SK-N-SH treated with all-trans-retinoic acid at 6 μM for 48 hours (cell line): ENCODE data around the gene AOPEP.

ENCODE experiments used
- ATAC-seq: fragments of 200-7000 bp; cut with Tn5 transposase; 3 replicates; pipeline ENCODE4 v1.9.1; 2020; ENCODE audit warnings: mild to moderate bottlenecking, moderate library complexity
- ARNTL ChIP-seq: fragments of 450-650 bp; formaldehyde crosslinking; IDR thresholded peaks from 2 replicates; pipeline ENCODE4 v1.5.0; 2020; ENCODE audit warnings: low read depth, mild to moderate bottlenecking, moderate library complexity, borderline replicate concordance
- BACH2 ChIP-seq: fragments of 250-450 bp; sonication (Bioruptor Pico); IDR thresholded peaks from 2 replicates; pipeline ENCODE4 v1.9.0; 2021; ENCODE audit warnings: mild to moderate bottlenecking, borderline replicate concordance
- CSDC2 ChIP-seq: fragments of 250-450 bp; sonication (Bioruptor Pico); IDR thresholded peaks from 2 replicates; pipeline ENCODE4 v1.5.0; 2020; ENCODE audit warnings: mild to moderate bottlenecking, moderate library complexity
- ISL1 ChIP-seq: fragments of 250-450 bp; sonication (Bioruptor Pico); IDR thresholded peaks from 2 replicates; pipeline ENCODE4 v2.1.2; 2022; ENCODE audit warnings: mild to moderate bottlenecking, moderate library complexity
- OSR1 ChIP-seq: fragments of 250-450 bp; sonication (Bioruptor Pico); IDR thresholded peaks from 2 replicates; pipeline ENCODE4 v1.8.0; 2022; ENCODE audit warnings: moderate library complexity, mild to moderate bottlenecking, inconsistent platforms
- PATZ1 ChIP-seq: fragments of 250-450 bp; sonication (Bioruptor Pico); IDR thresholded peaks from 2 replicates; pipeline ENCODE4 v1.8.0; 2020; ENCODE audit warnings: mild to moderate bottlenecking, moderate library complexity, borderline replicate concordance
- RARB ChIP-seq: fragments of 250-450 bp; sonication (Bioruptor Pico); IDR thresholded peaks from 2 replicates; pipeline ENCODE4 v1.8.0; 2021; ENCODE audit warnings: mild to moderate bottlenecking, moderate library complexity
- SNAI2 ChIP-seq: fragments of 250-450 bp; sonication (Bioruptor Pico); IDR thresholded peaks from 2 replicates; pipeline ENCODE4 v1.5.0; 2020; ENCODE audit warnings: mild to moderate bottlenecking, moderate library complexity
- TCF4 ChIP-seq: fragments of 250-450 bp; sonication (Bioruptor Pico); IDR thresholded peaks from 2 replicates; pipeline ENCODE4 v1.8.0; 2021; ENCODE audit warnings: mild to moderate bottlenecking, moderate library complexity, borderline replicate concordance
- TOX ChIP-seq: fragments of 250-450 bp; sonication (Bioruptor Pico); IDR thresholded peaks from 2 replicates; pipeline ENCODE4 v1.8.0; 2021; ENCODE audit warnings: mild to moderate bottlenecking, moderate library complexity, borderline replicate concordance
- ZC3H10 ChIP-seq: fragments of 250-450 bp; sonication (Bioruptor Pico); IDR thresholded peaks from 2 replicates; pipeline ENCODE4 v1.5.1; 2021; ENCODE audit warnings: mild to moderate bottlenecking, moderate library complexity
- ZFP3 ChIP-seq: fragments of 250-450 bp; sonication (Bioruptor Pico); IDR thresholded peaks from 2 replicates; pipeline ENCODE4 v1.5.0; 2020; ENCODE audit warnings: mild to moderate bottlenecking, moderate library complexity
- ZFP30 ChIP-seq: fragments of 450-650 bp; formaldehyde crosslinking; IDR thresholded peaks from 2 replicates; pipeline ENCODE4 v1.5.0; 2022; ENCODE audit warnings: mild to moderate bottlenecking, moderate library complexity
- ZNF565 ChIP-seq: fragments of 450-650 bp; formaldehyde crosslinking; conservative IDR thresholded peaks from 2 replicates; pipeline ENCODE4 v1.5.0; 2020; ENCODE audit warnings: low read depth, mild to moderate bottlenecking, moderate library complexity
- ZNF70 ChIP-seq: fragments of 450-650 bp; formaldehyde crosslinking; IDR thresholded peaks from 2 replicates; pipeline ENCODE4 v1.5.0; 2020; ENCODE audit warnings: mild to moderate bottlenecking, moderate library complexity
- ZNF8 ChIP-seq: fragments of 450-650 bp; formaldehyde crosslinking; IDR thresholded peaks from 2 replicates; pipeline ENCODE4 v1.5.0; 2020; ENCODE audit warnings: mild to moderate bottlenecking, moderate library complexity
- TF ChIP-seq, protein P1 (sequence below): fragments of 250-450 bp; sonication (Bioruptor Pico); IDR thresholded peaks from 2 replicates; pipeline ENCODE4 v1.5.1; 2020; ENCODE audit warnings: low read depth, mild to moderate bottlenecking, moderate library complexity
- TF ChIP-seq, protein P2 (sequence below): fragments of 250-450 bp; sonication (Bioruptor Pico); IDR thresholded peaks from 2 replicates; pipeline ENCODE4 v1.5.1; 2021; ENCODE audit warnings: mild to moderate bottlenecking, moderate library complexity
- TF ChIP-seq, protein P3 (sequence below): fragments of 250-450 bp; sonication (Bioruptor Pico); IDR thresholded peaks from 2 replicates; pipeline ENCODE4 v1.5.0; 2020; ENCODE audit warnings: mild to moderate bottlenecking, moderate library complexity

Gene AOPEP

GRCh38 chr9:94997727-94998126, 271.2 kb downstream of the AOPEP start (continued):
- TF ChIP-seq, protein P1, sequence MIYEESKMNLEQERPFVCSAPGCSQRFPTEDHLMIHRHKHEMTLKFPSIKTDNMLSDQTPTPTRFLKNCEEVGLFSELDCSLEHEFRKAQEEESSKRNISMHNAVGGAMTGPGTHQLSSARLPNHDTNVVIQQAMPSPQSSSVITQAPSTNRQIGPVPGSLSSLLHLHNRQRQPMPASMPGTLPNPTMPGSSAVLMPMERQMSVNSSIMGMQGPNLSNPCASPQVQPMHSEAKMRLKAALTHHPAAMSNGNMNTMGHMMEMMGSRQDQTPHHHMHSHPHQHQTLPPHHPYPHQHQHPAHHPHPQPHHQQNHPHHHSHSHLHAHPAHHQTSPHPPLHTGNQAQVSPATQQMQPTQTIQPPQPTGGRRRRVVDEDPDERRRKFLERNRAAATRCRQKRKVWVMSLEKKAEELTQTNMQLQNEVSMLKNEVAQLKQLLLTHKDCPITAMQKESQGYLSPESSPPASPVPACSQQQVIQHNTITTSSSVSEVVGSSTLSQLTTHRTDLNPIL = no peak
- no peak for TF ChIP-seq TOX
- no peak for TF ChIP-seq TCF4
- no peak for TF ChIP-seq ZFP3 (CRISPR knock-in tag)
- TF ChIP-seq ARNTL (CRISPR knock-in tag) = no peak
- TF ChIP-seq, protein P2, sequence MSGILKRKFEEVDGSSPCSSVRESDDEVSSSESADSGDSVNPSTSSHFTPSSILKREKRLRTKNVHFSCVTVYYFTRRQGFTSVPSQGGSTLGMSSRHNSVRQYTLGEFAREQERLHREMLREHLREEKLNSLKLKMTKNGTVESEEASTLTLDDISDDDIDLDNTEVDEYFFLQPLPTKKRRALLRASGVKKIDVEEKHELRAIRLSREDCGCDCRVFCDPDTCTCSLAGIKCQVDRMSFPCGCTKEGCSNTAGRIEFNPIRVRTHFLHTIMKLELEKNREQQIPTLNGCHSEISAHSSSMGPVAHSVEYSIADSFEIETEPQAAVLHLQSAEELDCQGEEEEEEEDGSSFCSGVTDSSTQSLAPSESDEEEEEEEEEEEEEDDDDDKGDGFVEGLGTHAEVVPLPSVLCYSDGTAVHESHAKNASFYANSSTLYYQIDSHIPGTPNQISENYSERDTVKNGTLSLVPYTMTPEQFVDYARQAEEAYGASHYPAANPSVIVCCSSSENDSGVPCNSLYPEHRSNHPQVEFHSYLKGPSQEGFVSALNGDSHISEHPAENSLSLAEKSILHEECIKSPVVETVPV (CRISPR knock-in tag) = no peak
- no peak for TF ChIP-seq BACH2 (CRISPR knock-in tag)
- TF ChIP-seq OSR1 (CRISPR knock-in tag) = no peak
- no peak for TF ChIP-seq ZFP30 (CRISPR knock-in tag)

GRCh38 chr9:94999832-95000231, 273.3 kb downstream of the AOPEP start:
- ATAC-seq = no peak
- no peak for TF ChIP-seq TCF4
- TF ChIP-seq, protein P1 = no peak
- TF ChIP-seq, protein P2 (CRISPR knock-in tag) = no peak
- no peak for TF ChIP-seq RARB (CRISPR knock-in tag)
- TF ChIP-seq ZC3H10 = no peak

DNA sequence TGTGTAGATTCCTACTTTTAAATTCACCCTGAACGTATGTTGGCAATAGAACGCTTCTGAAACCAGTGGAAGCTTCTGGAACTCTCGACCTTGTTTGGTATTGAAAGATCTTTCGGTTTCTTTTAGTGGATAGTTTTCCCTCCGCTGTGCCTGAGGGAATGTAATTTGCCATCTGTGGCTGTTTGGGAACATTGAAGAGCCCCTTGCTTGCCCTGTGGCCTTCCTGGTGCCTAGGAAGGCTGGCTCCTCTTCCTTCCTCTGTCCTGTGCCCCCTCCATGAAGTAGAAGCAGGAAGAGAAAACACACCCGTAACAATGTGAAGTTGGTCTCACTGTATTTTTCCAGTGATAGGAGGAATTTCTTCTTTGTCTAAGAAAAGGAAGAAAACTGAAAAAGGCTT, 274.3 kb downstream of the AOPEP start:
- no peak for TF ChIP-seq CSDC2 (CRISPR knock-in tag)
- no peak for TF ChIP-seq ZNF8 (CRISPR knock-in tag)
- TF ChIP-seq ZFP30 (CRISPR knock-in tag) = no peak
- TF ChIP-seq RARB (CRISPR knock-in tag) = no peak
- no peak for TF ChIP-seq PATZ1
- no peak for TF ChIP-seq ZNF70 (CRISPR knock-in tag)
- TF ChIP-seq BACH2 (CRISPR knock-in tag) = no peak
- TF ChIP-seq ARNTL (CRISPR knock-in tag) = no peak
- TF ChIP-seq, protein P2 (CRISPR knock-in tag) = no peak
- no peak for TF ChIP-seq TCF4
- TF ChIP-seq SNAI2 = no peak
- no peak for TF ChIP-seq ZNF565 (CRISPR knock-in tag)
- ATAC-seq = no peak

DNA sequence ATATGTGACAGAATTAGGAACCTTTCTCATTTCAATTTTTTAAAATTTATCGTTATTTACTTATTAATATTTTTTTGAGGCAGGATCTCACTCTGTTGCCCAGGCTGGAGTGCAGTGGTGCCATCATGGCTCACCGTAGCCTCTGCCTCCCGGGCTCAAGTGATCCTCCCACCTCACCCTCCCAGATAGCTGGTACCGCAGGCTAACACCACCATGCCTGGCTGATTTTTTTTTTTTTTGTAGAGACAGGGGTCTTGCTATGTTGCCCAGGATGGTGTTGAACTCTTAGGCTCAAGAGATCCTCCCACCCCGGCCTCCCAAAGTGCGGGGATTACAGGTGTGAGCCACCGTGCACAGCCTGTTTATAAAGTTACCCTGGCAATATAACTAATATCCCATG, 275.2 kb downstream of the AOPEP start:
- no peak for ATAC-seq
- TF ChIP-seq PATZ1 (no peak), ZNF8 (CRISPR knock-in tag) (no peak), SNAI2 (no peak), ZFP3 (CRISPR knock-in tag) (no peak), ZNF70 (CRISPR knock-in tag) (no peak), ISL1 (no peak)
- TF ChIP-seq, protein P3, sequence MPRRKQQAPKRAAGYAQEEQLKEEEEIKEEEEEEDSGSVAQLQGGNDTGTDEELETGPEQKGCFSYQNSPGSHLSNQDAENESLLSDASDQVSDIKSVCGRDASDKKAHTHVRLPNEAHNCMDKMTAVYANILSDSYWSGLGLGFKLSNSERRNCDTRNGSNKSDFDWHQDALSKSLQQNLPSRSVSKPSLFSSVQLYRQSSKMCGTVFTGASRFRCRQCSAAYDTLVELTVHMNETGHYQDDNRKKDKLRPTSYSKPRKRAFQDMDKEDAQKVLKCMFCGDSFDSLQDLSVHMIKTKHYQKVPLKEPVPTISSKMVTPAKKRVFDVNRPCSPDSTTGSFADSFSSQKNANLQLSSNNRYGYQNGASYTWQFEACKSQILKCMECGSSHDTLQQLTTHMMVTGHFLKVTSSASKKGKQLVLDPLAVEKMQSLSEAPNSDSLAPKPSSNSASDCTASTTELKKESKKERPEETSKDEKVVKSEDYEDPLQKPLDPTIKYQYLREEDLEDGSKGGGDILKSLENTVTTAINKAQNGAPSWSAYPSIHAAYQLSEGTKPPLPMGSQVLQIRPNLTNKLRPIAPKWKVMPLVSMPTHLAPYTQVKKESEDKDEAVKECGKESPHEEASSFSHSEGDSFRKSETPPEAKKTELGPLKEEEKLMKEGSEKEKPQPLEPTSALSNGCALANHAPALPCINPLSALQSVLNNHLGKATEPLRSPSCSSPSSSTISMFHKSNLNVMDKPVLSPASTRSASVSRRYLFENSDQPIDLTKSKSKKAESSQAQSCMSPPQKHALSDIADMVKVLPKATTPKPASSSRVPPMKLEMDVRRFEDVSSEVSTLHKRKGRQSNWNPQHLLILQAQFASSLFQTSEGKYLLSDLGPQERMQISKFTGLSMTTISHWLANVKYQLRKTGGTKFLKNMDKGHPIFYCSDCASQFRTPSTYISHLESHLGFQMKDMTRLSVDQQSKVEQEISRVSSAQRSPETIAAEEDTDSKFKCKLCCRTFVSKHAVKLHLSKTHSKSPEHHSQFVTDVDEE (CRISPR knock-in tag) = no peak
- TF ChIP-seq, all 23 proteins: peak for 0
